Stimulated activated CD8-positive, alpha-beta memory T cell treated with anti-CD3 and anti-CD28 coated beads, Interleukin-4, amount 100 ng/mL, for 24 hours (primary cell): Measurements from ENCODE around the gene HAO2.
"Not testable (repeated sequence)": the region's sequence is repeated elsewhere in the genome, so short reads cannot be mapped to it uniquely, and the experiment has no call there.

Experiments used
- DNase-seq: peaks from one replicate; pipeline ENCODE4 v3.0.0-alpha.2; 2020; ENCODE audit warnings: low read depth

The HAO2 gene

DNA sequence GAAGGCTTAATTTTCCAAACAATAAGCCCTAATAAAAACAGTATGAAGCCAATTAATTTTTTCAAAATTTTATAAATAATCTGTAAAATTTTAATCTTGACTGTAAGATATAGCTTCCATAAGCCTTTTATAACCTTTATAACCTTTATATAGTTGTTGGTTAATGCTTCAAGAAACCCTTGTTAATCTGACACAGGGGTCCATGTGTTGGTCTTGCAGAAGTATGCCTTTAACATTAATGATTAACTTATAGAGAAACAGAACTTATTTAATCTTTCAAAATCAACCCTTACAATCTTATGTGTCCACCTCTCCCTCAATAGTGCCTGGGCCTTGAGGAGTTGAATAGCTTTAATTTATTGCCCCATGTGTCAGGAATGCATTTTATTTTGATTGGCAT is 23.2 kb upstream of the HAO2 start:
- no peak for DNase-seq

DNA sequence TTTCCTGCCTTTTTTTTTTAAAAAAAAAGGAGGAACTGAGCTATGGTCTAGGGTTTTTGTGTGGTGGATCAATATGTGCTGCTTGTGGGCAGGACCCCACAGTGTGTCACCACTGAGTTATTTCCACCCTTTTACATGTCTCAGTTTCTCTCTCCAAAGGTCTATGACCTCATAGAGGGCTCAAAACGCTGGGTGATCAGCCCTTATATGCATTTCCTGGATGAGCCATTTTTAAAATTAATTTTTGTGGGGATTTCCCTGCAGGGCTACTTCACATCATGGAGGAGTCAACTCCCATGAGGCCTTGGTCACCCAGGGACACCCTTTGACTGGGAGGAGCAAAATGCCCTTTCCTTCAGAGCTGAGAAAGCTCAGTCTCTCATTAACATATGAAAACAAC is 20.7 kb upstream of the HAO2 start:
- no peak for DNase-seq

DNA sequence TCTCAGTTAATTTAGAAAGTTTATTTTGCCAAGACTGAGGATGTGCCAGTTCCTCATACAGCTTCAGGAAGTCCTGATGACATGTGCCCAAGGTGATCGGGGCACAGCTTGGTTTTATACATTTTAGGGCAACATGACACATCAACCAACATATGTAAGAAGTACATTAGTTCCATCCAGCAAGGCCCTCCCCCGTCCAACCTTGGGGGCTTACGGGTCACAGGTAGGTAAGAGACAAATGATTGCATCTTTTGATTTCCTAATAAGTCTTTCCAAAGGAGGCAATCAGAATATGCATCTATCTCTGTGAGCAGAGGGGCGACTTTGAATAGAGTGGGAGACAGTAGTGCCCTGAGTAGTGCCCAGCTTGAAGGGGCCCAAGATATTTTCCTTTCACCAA is 19.6 kb upstream of the HAO2 start:
- DNase-seq = no peak

DNA sequence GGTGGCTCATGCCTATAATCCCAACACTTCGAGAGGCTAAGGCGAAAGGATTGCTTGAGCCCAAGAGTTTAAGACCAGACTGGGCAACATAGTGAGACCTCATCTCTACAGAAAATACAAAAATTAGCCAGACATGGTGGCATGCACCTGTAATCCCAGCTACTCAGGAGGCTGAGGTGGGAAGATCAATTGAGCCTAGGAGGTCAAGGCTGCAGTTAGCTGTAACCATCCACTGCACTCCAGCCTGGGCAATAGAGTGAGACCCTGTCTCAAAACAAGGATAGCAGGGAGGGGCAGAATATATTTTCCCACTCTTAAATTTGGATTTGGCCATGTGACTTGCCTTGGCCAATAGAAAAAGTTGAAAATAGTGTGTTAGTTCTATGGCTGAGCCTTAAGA is 17.7 kb upstream of the HAO2 start:
- DNase-seq = not testable (repeated sequence)

DNA sequence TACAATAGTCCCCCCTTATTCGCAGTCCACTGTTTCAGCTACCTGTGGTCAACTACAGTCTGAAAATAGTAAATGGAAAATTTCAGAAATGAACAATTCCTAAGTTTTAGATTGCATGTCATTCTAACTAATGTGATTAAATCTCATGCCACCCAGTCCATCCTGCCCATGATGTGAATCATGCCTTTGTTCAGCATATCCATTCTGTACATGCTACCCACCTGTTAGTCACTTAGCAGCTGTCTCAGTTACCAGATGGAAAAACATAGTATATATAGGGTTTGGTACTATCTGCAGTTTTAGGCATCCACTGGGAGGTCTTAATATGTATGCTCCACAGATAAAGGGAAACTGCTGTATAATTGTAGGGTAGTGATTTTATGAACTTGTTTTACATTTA is 16.6 kb upstream of the HAO2 start:
- DNase-seq = no peak

GRCh38 chr1:119353836-119354235 is 14.7 kb upstream of the HAO2 start:
- DNase-seq = no peak

DNA sequence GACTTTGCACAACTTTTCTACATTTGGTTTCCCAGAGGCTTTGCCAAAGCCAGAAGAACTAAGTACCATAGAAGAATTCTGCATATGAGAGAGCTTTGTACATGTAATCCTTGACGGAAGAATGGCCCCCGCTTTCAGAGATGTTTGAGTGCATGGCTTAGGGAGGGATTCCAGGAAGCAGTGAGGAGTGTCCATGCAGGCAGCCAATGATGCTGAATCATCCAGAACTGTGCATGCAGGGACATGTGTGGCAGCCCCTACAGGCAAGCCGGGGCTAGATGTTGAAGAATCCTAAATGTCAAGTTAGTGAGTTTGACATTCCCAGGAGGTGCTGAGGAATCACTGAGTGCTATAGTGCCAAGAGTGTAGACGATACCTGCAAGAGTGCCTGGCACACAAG is 9.9 kb upstream of the HAO2 start:
- DNase-seq = no peak

DNA sequence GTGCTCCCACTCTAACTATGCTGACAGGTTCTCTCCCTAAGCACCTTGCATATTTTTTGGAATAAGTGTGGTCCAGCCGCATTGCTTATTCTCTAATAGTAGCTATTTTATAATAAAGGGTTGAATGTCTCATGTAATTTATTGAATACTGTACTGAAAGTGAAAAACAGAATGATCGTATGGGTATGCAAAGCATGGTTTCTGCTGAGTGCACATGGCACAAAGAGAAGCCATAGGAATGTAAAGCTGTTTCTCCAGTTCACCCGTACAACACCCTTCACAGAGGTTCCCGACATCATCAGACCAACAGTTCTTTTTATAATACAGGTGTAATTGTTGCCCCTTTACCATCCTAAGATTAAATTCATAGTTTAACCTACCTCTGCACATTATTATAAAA is 8.9 kb upstream of the HAO2 start:
- DNase-seq = no peak

DNA sequence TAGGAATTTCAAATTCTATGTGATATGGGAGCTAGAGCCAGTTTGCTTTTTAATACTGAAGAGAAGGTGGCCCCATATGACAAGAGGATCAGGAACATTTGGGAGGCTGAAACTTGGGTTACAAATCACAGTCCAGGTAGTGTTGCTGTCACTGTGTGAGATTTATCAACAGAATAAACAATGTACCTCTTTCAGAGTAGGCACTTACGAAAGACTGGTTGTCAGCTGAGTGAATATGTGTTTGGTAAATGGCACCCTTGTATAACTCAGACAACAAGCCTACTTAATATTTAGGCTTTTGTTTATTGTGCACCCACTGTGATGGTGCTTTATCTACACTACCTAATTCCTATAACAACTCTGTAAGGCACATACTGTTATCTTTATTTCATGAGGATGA is 7.4 kb upstream of the HAO2 start:
- no peak for DNase-seq

DNA sequence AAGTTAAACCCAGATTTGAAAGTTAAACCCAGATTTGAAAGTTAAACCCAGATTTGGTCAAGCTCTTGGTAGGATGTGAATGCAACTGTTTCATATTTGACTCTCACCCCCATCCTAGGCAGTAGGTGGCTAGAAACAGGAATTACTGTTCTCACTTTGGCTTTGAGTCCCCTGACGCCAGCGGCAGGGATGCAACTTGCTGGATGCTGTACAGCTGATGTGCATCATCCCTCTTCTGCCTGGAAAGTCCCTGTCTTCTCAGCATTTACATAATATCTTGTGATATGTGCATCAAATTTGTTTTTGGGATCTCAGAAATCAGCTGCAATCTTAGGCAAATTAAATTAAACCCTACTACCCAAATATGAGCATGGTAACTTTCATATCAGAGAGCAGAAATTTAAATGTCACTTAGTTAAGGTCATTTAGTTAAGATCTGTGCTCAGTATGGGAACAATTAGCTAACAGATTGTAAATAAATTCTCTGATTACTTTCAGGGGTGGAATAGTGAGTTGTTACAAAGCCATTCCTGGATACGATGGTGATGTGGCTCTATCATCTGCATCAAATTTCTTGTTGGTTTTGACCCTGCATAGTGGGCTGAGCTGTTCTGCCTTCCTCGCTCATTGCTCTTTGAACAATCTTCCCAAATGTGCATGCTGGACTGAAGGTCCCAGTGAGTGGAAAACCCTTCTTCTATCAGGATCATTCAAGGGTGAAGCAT is 6.8 kb upstream of the HAO2 start:
- no peak for DNase-seq

GRCh38 chr1:119363162-119363561 is 5.4 kb upstream of the HAO2 start:
- DNase-seq = no peak

DNA sequence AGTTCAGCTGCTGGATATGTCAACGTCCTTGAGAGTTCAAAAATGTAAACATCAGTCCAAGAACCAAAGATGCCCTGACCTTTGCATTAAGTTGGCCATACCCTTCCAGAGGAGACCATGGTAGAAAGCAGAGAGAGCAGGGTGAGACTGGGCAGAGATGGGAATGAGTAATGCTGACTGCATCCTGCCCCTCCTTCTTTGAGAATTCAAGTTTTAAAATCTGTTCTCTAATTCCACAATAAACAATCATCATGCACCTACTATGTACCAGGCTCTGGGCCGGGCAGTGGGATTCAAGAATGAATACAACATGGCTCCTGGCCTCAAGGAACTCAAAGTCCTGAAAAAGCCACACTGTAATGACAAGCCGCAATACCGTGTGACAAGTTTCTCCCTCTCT is 3.9 kb upstream of the HAO2 start:
- no peak for DNase-seq

- no peak for DNase-seq
These were observed 2.2 kb upstream of the HAO2 start for GRCh38 chr1:119366424-119366823.

DNA sequence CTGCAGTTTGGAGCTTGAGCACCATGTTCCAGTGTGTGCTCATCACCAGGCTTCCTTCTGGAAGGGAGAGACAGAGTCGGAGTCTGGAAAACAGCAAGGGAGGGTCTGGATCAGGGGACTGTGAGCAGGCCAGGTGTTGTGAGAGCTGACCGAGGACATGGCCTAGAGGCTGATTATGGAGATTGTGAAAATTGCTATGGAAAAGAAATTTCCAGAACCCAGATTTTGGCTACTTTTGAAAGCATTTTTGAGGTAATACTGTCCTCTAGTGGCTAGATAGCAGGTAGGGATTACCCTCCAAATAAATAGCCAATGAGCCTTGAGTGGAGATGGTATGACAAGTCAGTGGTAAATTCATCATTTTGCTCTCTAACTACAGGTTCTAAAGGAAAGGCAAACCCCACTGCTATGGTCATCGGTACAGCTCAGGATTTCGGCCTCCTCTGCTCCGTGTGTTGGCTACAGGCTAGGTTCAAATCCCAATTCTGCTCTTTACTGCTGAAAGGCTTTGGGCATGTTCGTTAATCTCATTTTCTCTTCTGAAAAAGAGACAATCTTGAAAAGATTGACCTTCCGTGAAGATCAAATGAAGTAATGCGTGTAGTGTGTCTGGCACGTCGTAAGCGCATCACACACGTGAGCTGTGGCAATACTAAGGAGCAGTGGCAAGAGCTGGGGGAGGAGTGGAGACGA is 1.0 kb upstream of the HAO2 start:
- DNase-seq = no peak

- no peak for DNase-seq
These were observed 2.2 kb downstream of the HAO2 start for GRCh38 chr1:119370748-119371147.

- DNase-seq = no peak
These were observed 3.2 kb downstream of the HAO2 start for GRCh38 chr1:119371815-119372214.

GRCh38 chr1:119372503-119373086 is 4.0 kb downstream of the HAO2 start:
- no peak for DNase-seq

DNA sequence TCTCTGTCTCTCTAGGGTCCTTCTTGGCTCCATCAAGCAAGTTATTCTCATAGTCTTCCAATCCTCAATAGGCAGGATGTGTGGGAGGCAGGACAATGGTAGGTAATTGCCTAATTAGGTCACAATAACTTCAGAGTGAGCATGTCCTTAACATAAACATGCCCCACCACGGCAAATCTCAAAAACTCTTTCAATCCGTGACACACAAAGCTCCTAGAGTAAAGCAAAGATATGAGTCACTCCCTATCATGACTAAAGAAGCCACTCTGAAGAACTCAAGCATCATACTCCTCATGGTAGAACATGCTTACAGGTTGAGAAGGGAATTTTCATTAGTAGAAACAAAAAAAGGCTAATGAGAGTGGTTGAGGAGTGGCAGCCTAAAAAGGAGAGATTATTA is 4.9 kb downstream of the HAO2 start:
- no peak for DNase-seq

- no peak for DNase-seq
These were observed 5.8 kb downstream of the HAO2 start for GRCh38 chr1:119374208-119374874.

DNA sequence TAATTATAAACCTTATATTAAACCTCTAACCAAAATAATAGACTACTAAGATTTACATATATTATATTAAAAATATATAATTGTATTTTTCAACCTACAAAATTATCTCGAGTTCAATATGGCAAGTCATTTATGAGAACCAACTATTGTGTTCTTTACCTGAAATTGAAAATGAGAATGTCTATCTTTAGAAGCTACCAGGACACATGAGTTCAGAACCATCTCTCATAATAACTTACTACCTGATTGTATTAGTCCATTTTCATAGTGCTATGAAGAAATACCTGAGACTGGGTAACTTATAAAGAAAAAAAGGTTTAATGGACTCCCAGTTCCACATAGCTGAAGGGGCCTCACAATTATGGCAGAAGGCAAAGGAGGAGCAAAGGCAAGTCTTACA is 6.8 kb downstream of the HAO2 start:
- no peak for DNase-seq

- DNase-seq = no peak
These were observed 8.0 kb downstream of the HAO2 start for GRCh38 chr1:119376594-119376993.

GRCh38 chr1:119377594-119377993 is 9.0 kb downstream of the HAO2 start:
- DNase-seq = not testable (repeated sequence)

DNA sequence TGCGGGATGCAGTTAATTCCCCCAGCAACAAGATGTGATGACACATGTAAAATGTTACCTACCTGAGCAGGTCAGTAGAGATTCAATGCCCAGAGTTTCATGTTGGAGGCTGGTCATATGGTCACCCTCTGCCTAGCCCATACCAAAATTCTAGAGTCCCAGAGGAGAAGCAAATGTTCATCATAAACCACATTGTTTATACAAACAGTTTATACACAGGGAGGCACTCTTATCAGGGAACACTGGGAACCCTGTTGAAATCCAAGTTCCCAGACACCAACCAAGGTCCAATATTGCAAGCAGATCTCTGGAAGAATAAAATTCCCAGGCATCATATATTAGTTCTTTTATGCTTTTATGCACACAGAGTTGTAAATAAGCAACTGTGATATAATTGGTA is 10.5 kb downstream of the HAO2 start:
- DNase-seq = no peak
